HCT116 (cell line): ENCODE measurements around the gene CDRT15L2.
"Not testable (repeated sequence)": the region's sequence is repeated elsewhere in the genome, so short reads cannot be mapped to it uniquely, and the experiment has no call there.

ENCODE experiments used
- CTCF ChIP-seq, 3 experiments: fragments of 200-600 bp in 1 of 3; sonication (generic) in 1 of 3; IDR thresholded peaks in 2 of 3; conservative IDR thresholded peaks in 1 of 3; 2 replicates each; pipeline ENCODE4 v1.5.1; 2012 to 2017; ENCODE audit warnings: low read depth in 2 of 3, low read length in 2 of 3, antibody characterized with exemption in 1 of 3, borderline replicate concordance in 1 of 3, control low read depth in 1 of 3, mild to moderate bottlenecking in 1 of 3, mixed read lengths in 1 of 3, mixed run types in 1 of 3, moderate library complexity in 1 of 3; ENCODE audit not compliant: insufficient read depth in 1 of 3
- POLR2A ChIP-seq: IDR thresholded peaks from 2 replicates; pipeline ENCODE4 v1.7.0; 2011; ENCODE audit warnings: borderline replicate concordance; ENCODE audit not compliant: insufficient read depth, insufficient read length; ENCODE audit errors: extremely low read depth
- SP1 ChIP-seq: IDR thresholded peaks from 2 replicates; pipeline ENCODE4 v1.6.1; 2012; ENCODE audit warnings: low read depth
- ZNF274 ChIP-seq: fragments of 200-500 bp; sonication (Bioruptor generic); IDR thresholded peaks from 2 replicates; pipeline ENCODE4 v1.6.1; 2014; ENCODE audit warnings: mild to moderate bottlenecking, low read depth, low read length, inconsistent platforms
- TF ChIP-seq, protein P1 (sequence below): IDR thresholded peaks from 2 replicates; pipeline ENCODE4 v1.6.1; 2012

GRCh38 chr17:20575071-20575470, 4.5 kb upstream of the CDRT15L2 start:
- TF ChIP-seq CTCF (IDR thresholded peaks at IDR 0.05 in 2 of 3, conservative IDR thresholded peaks at IDR 0.05 in 1 of 3; ENCODE audit: borderline replicate concordance in 1 of 3, insufficient read depth in 1 of 3, low read depth in 2 of 3, low read length in 2 of 3); ZNF274; POLR2A; SP1: not testable (repeated sequence)
- TF ChIP-seq, protein P1, sequence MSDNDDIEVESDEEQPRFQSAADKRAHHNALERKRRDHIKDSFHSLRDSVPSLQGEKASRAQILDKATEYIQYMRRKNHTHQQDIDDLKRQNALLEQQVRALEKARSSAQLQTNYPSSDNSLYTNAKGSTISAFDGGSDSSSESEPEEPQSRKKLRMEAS = not testable (repeated sequence)
